ENCODE data around the gene LRRFIP2.

DNA sequence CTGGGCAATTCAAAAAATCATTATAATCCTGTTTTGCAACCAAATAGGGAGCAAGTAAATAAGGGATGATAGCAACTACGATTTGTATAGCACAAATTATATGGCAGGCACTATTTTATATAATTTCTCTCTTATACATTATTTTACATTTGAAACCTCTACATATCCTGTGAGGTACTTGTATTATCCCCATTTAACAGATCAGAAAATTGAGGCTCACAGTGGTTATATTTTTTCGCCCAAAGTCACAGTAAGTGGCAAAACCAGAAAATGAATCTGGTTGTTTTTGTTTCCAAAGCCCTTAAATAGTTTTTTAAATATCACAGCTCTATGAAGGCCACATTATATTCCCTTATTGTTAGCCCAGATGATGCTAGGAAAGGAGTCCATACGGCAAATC is 106.8 kb downstream of the LRRFIP2 start:
- TF ChIP-seq, protein P1, sequence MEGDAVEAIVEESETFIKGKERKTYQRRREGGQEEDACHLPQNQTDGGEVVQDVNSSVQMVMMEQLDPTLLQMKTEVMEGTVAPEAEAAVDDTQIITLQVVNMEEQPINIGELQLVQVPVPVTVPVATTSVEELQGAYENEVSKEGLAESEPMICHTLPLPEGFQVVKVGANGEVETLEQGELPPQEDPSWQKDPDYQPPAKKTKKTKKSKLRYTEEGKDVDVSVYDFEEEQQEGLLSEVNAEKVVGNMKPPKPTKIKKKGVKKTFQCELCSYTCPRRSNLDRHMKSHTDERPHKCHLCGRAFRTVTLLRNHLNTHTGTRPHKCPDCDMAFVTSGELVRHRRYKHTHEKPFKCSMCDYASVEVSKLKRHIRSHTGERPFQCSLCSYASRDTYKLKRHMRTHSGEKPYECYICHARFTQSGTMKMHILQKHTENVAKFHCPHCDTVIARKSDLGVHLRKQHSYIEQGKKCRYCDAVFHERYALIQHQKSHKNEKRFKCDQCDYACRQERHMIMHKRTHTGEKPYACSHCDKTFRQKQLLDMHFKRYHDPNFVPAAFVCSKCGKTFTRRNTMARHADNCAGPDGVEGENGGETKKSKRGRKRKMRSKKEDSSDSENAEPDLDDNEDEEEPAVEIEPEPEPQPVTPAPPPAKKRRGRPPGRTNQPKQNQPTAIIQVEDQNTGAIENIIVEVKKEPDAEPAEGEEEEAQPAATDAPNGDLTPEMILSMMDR (IDR thresholded peaks at IDR 0.05; ENCODE audit: poor library complexity) = no peak
- no peak for TF ChIP-seq EZH2 (IDR thresholded peaks at IDR 0.05; ENCODE audit: borderline replicate concordance)
